Activated gamma-delta T cell treated with anti-CD3 and anti-CD28 coated beads, Interleukin-2, amount 50 U/mL, for 16 hours (primary cell): ENCODE measurements around the gene RFX4.
A peak's percentile ranks its signal among the peaks of the same experiment; 100 is the strongest.

Experiments
- DNase-seq: peaks from one replicate; pipeline ENCODE4 v3.0.0-alpha.2; 2020; ENCODE audit warnings: low read depth

RFX4 gene

DNA sequence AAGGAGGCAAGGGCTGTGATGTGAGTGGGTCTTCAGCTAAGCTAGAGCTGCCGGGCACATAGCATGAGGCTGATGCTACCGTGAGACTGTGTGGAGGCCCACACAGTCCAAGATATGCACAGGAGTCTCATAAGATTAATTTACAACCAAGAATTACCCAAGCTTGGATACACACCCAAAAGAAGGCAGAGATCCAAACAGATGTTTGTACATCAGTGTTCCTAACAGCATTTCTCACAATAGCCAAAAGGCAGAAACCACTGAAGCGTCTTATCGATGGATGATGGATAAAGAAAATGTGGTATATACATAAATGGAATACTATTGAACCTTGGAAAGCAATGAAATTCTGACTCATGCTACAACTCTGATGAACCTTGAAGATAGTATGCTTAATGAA, 150.9 kb downstream of the RFX4 start:
- DNase-seq = no peak

DNA sequence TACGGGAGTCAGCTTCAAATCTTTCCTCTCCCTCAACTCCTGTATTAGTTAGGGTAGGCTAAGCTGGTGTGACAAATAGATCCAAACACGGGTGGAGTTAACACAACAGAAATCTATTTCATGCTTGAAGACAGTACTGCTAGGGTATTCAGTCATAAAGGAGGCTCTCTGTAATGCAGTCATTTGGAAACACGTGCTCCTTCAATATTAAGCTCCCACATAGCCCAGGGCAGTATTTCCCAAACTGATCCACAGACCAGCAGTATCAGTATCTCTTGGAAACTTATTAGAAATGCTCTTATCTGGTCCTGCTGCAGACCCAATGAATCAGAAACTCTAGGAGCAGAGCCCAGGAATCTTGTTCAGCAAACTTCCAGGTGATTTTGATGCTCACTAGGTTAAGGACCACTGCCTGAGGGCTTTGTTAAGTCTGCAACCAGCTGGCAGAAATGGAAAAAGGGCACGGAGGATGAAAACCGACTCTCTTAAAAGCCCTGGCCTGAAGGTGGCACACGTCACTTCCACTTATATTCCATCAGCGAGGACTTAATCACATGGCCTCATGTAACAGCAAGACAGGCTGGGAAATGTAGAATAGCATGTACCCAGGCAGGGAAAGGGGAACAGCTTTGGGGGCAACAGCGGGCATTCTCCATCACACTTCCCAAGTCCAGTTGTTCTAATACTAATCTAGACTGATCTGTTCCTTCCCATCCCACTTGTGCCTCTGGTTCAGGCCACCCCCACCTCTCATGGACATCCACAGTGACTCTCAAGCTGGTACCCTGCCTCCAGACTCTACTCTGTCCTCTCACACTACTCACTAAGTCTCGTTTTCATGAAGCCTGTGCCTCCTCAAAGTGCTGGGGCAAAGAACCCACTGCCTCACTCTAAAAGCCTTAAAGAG, 153.5 kb downstream of the RFX4 start:
- no peak for DNase-seq

DNA sequence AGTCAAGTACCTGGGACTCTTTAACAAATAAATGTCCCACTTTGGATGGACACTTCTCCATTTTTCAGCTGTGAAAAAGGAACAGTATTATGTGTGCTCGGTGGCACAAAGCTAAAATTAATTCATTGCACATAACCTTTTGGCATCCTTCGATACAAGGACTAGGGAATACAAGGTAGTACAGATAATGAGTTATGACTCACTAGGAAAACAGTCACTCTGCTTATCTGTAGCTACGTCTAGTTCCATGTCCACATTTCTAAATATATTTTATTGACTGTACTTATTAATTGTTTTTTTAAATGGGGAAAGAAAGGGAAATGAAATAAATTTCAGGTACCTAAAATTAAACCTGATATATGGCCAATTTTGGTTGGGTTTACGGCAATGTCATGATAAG, 156.5 kb downstream of the RFX4 start:
- no peak for DNase-seq

DNA sequence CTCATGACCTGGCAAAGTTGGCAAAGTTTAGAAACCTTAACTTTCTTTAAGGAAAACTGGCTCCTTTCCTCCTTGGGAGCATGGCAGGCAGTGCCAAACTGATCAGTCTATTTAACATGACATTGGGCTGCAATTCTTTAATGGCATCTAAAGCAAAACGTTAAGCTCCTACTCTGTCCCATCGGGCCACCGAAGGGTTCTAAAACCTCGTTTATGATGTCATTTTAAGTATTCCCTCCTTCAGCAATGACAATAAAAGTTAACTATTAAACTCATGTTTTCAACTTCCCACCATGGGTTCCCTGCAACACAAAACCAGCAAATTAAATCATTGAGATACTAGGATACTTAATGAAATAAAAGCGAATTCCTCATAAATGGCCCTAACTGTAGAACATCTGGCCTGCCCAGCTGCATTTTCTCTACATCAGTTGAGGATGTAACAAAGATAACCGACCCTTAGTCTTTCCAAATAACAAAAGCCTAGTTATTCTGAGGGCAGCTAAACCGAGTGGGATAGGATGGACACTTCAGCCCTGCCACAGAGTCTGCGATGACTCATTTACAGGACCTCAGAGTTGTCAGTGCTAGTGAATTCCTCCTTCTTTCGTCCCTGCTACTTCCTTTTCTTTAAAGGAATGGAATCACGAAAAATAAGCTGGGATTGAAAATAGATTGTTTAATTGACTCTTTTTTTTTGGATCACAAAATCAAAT, 157.2 kb downstream of the RFX4 start:
- no peak for DNase-seq

DNA sequence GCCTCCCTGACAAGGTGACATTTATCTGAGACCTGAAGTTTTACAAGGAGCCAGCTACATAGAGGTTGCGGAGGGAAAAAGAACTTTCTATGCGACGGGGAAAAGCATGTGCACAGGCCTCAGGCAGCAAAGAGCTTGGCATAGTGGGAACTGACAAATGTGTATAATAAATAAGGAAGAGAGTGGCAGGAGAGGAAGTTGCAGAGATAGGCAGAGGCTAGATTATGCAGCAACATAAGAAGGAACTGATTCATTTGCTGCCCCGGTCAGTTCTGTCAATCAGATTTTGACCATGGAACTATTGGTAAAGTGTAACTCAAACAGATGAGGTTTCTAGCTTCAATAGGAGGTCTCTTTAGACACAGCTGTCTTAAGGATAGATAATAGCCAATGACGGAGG, 158.0 kb downstream of the RFX4 start:
- DNase-seq = no peak

DNA sequence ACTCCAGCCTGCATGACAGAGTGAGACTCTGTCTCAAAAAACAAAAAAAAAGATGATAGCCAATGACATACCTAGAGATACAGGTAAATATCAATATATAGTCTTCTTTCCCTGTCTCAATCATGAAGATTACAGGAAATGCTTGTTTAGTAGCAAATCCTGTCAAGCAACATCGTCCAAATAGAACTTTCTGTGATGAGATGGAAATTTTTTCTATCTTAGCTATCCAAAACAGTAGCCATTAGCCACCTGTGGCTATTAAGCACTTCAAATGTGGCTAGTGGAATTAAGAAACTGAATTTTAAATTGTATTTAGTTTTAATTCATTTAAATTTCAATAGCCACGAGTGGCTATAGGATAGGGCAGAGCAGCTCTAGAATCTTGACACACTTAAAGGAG, 158.4 kb downstream of the RFX4 start:
- DNase-seq = no peak

GRCh38 chr12:106743270-106743988, 160.6 kb downstream of the RFX4 start:
- DNase-seq = no peak

GRCh38 chr12:106744600-106744999, 161.8 kb downstream of the RFX4 start:
- no peak for DNase-seq

DNA sequence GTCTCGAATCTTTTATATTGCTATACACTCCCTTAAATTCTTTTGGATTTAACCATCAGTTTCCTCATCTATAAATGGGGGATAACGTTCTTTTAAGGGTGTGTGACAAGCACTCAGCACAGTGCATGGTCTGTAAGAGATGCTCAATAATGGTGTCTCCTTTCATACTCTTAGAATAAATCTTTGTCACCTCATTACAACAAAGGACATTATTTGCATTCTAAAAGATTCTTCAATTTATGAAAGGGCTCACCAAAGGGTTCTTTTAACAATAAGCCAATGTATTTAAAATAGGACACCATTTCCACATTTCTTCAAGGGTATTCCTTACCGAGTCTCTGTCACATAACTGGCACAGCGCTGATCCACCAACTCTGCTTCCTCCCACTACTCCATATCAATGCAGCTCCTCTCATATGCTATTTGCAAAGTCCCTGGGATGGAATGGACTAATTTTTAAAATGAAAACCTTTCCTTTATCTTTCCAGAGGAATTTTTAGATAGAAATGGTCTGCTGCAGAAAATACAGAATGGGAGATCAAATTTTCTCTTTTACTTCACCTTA, 162.5 kb downstream of the RFX4 start:
- no peak for DNase-seq

- DNase-seq = no peak
Observed at GRCh38 chr12:106747973-106748436, 165.2 kb downstream of the RFX4 start.

DNA sequence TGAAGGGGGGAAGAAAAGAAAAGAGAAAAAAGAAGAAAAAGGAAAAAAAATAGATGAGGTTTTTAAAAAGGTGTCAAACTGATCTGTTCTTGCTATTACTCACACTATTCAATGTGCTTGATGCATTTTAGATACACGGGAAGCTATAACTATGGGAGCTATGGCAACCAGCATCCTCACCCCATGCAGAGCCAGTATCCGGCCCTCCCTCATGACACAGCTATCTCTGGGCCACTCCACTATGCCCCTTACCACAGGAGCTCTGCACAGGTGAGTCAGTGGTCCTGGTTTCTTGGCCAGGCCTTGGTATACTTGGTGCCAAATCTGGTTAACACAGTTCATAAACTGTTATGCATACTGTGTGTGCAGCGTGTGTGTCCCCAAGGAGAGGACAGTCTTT, 167.7 kb downstream of the RFX4 start:
- no peak for DNase-seq

- DNase-seq = peak; percentile 36
Observed at GRCh38 chr12:106753526-106753925, 170.7 kb downstream of the RFX4 start.

- DNase-seq = no peak
Observed at GRCh38 chr12:106754331-106754730, 171.5 kb downstream of the RFX4 start.

DNA sequence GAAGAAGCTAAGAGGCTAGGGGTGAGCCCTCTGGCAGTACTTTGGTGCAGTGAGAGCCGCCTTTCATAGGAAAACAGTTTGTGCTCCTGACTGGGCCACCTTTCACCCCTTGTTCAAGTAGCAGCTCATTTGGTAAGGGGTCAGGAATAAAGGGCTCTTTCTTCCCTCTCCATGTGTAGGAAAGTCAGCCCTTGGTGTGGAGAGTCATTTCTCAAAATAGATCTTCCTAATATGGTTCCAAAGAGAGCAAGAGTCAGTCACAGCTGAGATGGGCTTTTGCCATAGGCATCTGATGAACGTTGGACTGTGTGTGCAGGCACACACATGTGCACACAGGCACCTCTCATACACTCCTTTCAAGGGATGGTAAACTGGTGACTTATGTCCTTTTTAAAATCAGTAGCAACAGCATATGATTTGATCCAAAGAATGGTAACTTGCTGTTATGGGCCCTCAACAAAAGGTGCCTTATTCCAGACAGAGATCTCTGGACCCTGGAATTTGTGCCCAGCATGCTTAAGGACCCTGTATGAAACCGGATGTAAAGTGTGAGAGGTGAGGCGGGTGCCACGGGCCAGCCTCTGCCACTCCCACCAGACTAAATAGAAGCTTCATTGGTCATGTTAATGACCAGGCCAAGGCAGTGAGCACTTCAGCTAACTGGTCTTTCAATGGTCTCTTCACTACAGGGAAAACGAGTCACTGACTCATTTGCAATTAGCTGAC, 175.0 kb downstream of the RFX4 start:
- DNase-seq = no peak

GRCh38 chr12:106758349-106759110, 175.7 kb downstream of the RFX4 start:
- DNase-seq = no peak

DNA sequence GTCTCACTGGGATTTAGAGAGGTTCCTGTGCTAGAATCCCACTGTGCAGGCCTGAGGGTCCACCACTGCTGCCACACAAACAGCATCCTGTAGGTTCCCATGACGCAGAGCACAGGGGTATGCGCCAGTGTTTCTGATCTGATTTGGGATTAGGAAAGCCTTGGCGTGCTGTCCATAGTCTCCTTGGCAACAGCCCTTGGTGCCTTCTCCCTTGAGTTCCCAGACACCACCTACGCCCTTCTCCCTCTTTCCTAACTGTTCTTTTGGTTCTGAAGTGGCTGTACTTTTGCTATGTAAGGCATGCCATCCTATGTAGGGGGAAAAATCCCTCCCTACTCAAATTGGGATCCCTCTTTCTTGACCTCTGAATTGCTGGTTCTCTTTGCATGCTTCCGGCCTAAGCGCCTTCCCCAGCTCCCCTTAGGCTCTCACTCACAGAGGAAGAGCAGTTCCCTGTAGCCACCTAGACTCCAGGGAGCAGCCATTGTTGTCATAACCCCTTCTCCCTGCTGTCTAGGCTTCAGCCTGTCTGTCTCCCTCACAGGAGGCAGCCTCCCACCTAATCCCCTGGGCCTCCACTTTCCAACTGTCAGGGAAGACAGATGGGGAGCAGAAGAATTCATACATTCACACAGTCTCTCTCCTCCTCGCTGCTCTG, 176.9 kb downstream of the RFX4 start:
- DNase-seq = no peak

DNA sequence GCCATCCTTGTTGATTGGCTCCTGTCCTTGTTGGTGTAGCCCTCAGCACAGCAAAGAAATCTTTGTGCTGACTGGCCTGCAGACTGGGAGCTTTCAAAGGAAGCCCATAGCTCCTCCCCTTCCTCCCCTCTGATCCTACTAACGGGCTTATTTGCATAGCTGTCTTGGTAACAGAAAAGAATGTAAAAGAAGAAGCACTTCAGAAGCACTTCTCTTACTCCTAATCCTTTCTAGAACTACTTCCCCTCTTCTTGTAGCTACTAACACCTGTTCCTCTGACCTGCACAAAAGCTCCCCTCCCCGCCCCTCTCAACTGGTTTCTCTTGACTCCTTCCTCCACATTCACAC, 177.4 kb downstream of the RFX4 start:
- no peak for DNase-seq

GRCh38 chr12:106764220-106764619, 181.4 kb downstream of the RFX4 start:
- no peak for DNase-seq

DNA sequence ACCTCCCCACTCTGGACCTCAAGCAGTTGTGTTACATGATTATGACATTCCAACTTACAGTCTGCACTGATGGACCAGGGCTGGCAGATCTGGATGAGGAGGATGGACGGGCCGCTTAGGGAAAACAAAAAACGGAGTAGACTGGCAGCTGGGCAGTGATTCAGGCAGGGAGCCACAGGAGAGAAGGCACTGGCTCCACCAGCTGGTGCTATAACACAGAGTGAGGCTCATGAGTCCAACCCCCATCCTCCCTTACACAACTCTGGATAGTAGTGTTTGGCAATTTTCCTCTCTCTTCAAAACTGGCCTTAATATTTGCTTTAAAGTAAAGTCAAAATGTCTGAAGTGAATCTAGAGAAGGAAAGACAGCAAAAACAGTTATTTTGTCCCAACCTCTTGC, 181.9 kb downstream of the RFX4 start:
- no peak for DNase-seq

DNA sequence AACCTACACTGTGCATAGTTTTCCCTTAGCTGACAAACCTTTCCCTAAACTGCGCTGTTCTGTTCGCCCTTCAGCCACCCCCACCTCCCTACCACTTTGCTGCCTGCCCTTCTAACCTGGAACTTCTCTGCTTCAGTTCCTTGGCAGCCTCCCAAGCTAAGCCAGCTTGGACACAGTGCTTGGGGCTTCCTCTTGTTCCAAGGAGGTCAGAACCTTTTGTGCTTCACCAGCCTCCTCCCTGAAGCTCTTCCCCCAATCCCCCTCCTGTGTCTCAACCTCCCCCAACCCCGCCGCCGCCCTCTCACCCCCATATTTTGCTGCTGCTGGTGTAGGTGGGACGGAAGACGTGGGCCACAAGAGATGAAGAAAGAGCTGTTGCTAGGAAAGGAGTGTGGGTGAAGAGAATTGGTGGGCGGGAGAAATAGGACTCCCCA, 183.6 kb downstream of the RFX4 start:
- DNase-seq = no peak
